DLD1 (cell line): ENCODE measurements around the gene ADAMTS6.

Source experiments
- in situ Hi-C: cut with HindIII; loops from 2 replicates; pipeline ENCODE4 v1.10.0; 2017; ENCODE audit warnings: low sequenced_read_pairs

ADAMTS6 gene

DNA sequence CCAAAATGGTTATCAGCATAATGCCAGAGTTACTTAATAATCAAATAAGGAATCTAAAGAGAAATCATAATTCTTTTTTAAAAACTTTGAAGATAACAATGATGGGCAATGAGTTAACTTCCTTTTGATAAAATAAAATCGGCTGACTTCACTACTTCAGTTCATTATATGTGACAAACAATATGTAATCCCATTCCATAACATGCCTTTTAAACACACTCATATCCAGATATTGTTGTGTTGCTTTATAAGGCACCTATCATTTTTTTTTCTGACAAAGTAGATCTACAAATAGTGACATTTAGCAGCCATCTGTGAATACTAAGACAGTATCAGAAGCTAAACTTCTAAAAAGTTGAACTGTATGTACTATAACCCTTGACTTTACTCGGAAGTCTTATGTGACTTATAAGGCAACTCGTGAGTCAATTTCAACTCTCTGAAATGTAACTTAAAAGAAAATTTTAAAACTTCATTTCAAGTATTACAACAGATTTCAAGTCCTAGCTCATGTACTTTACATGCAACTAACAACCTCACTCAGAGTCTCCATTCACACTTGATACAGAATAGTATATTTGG is 7.5 kb downstream of the ADAMTS6 start:
- in situ Hi-C loops, result no loop called here

DNA sequence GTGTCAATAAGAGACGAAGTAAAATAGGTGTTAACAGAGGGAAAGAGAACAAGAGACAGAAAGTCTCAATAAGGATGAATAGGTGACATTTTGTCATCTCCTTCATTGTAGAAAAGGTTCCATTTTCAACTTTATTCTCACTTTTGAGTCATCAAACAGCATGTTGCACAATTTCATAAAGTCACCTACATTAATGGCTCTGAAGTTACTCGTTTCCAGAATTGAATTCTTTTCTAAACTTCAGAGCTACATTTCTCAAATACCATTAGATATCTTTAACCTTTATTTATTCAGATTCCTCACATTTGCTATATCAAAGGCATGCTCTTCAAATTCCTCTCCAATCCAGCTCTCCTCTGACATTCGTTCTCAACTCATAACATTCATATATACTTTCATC is 13.1 kb downstream of the ADAMTS6 start:
- in situ Hi-C loops, result no loop called here

DNA sequence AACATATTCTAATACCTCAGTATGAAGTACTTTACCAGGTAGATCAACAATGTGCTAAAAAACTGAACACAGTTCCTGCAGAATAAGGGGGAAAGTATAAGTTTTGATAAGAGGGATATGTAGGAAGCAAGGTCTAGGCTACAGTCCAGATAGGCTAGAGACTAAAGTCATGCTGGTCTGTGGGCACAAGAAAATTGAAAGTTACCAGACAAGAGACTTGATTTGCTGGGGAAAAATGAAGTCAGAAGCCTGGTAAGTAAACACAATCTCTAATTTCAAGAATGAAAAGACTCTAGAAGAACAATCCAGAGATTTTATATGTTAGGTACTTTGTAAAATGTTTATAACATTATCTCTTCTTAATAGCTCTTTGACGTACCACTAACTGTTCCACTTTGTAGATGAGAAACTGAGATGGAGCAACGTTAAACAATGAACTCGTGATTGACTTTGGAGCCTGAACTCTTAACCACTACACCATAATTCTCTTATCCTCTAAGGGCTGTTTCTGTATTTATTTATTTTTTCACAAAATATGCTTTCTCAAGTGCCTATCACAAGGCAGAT is 19.5 kb downstream of the ADAMTS6 start:
- in situ Hi-C loops, result no loop called here

GRCh38 chr5:65461490-65461889 is 20.2 kb downstream of the ADAMTS6 start:
- in situ Hi-C loops, result no loop called here

DNA sequence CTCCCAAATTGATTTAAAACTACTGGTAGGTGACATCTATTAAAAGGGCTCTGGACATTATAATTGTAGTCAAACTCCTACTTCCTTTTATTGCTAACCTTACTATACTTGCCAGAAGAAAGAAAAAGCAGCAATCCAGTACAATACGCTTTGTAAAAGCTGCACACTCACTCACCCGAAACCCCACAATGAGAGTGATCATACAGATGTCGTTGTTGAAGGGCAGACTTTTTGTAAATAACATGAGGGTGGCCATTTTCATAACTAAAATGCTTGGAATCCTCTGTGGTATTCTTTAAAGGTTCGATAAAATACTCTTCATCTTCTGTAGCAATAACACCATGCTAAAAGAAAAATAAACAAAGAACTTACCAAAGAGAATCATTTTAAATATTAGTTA is 21.7 kb downstream of the ADAMTS6 start:
- in situ Hi-C loops, result no loop called here

- in situ Hi-C loops, result no loop called here
These were observed 26.7 kb downstream of the ADAMTS6 start for GRCh38 chr5:65455064-65455463.

DNA sequence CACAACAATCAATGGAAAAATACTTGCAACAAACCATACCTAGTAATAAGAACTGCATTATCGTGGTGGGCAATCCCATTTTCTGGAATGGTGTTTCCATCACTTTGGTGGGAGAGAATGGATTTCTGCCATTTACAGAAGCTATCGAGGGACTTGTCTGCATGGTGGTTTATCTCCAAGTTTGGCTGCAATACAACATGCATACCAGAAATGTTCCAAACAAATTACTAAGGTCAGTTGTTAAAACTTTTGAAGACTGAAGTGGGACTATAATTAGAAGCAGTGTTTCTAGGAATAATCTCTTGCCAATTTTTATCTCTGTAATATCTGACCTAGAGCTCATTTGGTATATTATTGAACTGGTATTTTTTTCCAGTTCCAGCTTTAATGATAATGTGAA is 30.3 kb downstream of the ADAMTS6 start:
- in situ Hi-C loops, result no loop called here

DNA sequence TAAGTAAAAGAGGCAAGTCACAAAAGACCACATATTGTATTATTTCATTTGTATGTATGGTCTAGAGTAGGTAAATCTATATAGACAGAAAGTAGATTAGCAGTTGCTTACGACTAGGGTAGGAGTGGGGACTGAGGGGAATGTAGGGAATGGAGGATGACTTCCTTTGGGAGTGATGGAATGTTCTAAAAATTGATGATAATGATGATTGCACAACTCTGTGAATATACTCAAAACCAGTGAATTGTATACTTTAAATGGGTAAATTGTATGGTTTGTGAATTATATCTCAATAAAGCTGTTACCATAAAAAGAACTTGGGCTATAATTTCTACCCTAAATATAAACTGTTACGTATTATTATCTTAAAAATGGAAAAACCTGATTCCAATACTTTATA is 35.0 kb downstream of the ADAMTS6 start:
- in situ Hi-C loops, result no loop called here

- in situ Hi-C loops, result no loop called here
These were observed 39.9 kb downstream of the ADAMTS6 start for GRCh38 chr5:65441800-65442199.

DNA sequence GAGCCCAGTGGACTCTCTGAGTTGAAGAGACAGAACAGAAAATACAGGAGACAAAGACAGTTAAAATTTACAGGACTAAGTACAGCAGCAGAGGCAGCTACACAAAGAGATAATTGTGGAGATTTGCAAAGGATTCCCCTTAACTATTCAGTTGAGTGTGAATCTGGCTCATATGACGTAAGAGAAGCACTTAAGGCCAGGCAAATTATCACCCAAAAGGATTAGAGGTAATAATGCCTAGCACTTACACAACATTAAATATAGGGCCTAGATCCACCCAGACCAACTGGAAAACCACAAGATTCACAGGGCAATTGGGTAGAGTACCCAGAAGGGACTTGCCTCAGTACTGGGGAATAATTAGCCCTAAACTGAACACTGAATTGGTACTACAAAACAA is 41.3 kb downstream of the ADAMTS6 start:
- in situ Hi-C loops, result no loop called here

DNA sequence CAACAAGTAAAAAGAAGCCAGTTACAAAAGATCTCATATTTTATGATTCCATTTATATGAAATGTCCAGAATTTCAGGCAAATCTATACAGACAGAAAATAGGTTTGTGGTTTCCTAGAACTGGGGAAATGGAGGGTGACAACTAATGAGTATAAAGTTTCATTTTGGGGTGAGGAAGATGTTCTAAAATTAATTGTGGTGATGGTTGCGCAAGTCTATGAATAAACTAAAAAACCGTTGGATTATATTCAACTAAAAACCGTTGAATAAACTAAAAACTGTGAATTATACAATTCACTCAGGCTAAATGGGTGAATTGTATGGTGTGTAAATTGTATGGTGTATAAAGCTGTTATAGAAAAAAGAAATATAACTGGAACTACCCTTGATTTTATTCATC is 47.6 kb downstream of the ADAMTS6 start:
- in situ Hi-C loops, result no loop called here

DNA sequence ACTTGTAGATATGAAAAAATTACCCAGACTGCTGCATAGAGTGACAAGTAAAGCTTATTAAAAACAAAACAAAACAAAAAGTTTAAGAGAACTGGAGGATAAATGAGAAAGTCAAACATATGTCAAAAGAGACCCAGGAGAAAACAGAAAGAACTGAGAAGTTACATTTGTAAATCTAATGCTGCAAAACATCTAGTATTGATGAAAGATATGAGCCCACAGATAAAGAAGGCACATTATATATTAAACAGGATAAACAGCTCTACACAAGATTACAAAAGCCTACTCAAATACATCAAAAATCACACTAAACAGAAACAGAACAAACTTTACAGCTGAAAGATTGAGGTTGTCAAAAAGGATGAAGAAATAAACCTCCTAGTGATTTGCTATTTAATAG is 55.1 kb downstream of the ADAMTS6 start:
- in situ Hi-C loops, result no loop called here

DNA sequence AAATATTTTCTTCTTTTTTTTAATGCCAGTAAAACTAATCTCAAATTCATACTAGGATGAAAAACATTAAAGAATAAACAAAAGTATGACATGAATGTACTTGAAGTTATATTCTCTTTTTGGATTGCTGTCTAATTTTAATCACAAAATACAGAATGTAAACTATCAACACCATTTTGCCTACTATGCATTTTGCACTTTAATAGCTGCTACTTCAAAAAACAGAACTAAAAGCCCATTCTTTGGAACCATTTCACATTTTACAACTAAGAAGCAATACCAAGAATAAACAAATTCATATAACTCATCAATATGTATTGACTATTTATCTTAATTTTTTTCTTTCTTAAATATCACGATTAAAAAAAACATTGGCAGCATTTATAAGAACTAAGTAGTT is 58.1 kb downstream of the ADAMTS6 start:
- in situ Hi-C loops, result no loop called here

- in situ Hi-C loops, result no loop called here
These were observed 63.1 kb downstream of the ADAMTS6 start for GRCh38 chr5:65418661-65419060.

DNA sequence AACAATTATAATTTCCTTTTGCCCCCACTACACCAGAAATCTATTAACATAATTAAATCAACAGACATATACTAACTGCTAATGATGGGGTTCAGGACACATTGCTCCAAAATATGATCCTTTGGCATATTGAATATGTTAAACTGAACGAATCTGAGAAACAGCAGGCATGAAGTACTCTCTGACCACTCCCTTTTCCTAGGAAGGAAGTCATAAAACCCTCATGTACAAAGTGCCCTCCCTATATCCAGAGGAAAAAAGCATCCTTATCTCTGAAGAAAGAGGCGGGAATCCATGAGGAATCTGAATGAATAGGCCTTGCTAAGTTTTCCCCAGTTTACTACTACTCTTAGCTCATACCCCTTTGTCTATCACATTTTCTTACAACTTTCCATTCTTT is 67.9 kb downstream of the ADAMTS6 start:
- in situ Hi-C loops, result no loop called here

GRCh38 chr5:65412842-65413241 is 68.9 kb downstream of the ADAMTS6 start:
- in situ Hi-C loops, result no loop called here

DNA sequence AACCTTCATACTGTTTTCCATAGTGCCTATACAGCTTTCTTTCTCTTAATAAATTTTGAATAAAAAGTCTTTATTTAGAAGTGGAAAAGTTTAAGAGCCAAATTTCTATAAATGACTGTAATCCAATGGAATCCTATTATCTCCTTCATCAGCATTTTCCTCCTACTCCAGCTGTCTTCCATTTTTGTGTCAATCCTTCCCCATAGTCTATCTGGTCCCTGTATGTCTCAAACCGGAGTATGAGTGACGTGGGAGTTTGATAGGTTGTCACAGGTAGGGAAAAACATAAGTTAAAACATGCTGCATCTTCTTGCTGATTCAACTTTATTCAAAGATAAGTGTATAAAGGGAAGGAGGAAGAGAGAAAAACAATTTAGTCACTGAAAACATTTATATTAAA is 70.4 kb downstream of the ADAMTS6 start:
- in situ Hi-C loops, result no loop called here

- in situ Hi-C loops, result no loop called here
These were observed 86.1 kb downstream of the ADAMTS6 start for GRCh38 chr5:65395526-65396155.

- in situ Hi-C loops, result no loop called here
These were observed 87.6 kb downstream of the ADAMTS6 start for GRCh38 chr5:65394087-65394486.

GRCh38 chr5:65391591-65391990 is 90.1 kb downstream of the ADAMTS6 start:
- in situ Hi-C loops, result no loop called here

- in situ Hi-C loops, result no loop called here
These were observed 91.5 kb downstream of the ADAMTS6 start for GRCh38 chr5:65390208-65390607.

DNA sequence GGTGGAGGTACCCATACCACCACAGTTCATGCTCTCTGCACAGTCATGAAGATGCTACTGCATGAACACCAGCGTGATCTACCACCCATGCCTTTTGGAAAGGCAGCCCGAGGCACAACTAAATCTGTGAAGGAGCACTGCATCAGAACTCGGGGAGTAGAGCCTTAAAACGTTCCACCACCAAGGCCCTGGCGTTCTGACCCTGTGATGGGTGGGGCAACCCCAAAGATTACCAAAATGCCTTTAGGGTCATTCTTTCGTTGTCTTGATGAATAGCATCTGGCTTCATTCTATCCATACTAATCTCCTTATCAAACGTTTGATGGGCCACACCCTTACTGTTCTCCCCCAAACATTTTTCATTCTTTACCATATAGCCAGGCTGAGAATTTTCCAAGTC is 97.9 kb downstream of the ADAMTS6 start:
- in situ Hi-C loops, result no loop called here

DNA sequence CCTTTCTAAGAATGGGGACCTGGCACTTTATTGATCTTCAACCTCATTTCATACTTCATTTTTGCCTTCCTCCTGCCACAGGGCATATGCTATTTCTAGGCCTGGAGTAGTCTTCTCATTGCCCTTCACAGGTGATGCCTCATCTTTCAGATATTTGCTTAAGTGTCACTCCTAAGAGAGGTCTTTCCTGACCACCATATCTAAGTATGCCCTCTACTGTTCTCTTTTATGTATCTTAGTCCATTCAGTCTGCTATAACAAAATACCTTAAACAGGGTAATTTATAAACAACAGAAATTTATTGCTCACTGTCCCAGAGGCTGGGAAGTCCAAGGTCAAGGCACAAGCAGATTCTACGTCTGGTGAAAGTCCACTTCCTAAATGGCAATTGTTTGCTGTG is 99.1 kb downstream of the ADAMTS6 start:
- in situ Hi-C loops, result no loop called here
